Astrocyte (in vitro differentiated cells and primary cell): Measurements from ENCODE around the gene CIB2. TPM values are rescaled to one million over a fixed set of nuclear protein-coding genes. Genes with fewer than 3 reads are reported as not detected.

Source experiments
- DNase-seq: peaks from one replicate; pipeline ENCODE4 v3.0.0-alpha.2; 2010; ENCODE audit warnings: low read depth
- FAIRE-seq: peaks from 2 replicates; lab custom pipeline; 2011; peaks lifted over from hg19 to GRCh38; lab: Jason Lieb, UNC
- H2AFZ ChIP-seq: 2 replicates; pipeline ENCODE4 v1.6.0; 2012; ENCODE audit warnings: low read depth, low read length, inconsistent platforms
- H3K27ac ChIP-seq: 2 replicates; pipeline ENCODE4 v1.5.1; 2011; ENCODE audit warnings: low read depth, low read length, inconsistent platforms
- H3K27me3 ChIP-seq: 2 replicates; pipeline ENCODE4 v1.6.0; 2011; ENCODE audit warnings: low read length, inconsistent platforms; ENCODE audit not compliant: insufficient read depth
- H3K36me3 ChIP-seq: 2 replicates; pipeline ENCODE4 v1.5.1; 2011; ENCODE audit warnings: low read length, inconsistent platforms; ENCODE audit not compliant: insufficient read depth
- H3K4me1 ChIP-seq: 2 replicates; pipeline ENCODE4 v1.5.1; 2011; ENCODE audit warnings: low read length, inconsistent platforms; ENCODE audit not compliant: insufficient read depth
- H3K4me2 ChIP-seq: 2 replicates; pipeline ENCODE4 v1.6.0; 2012; ENCODE audit warnings: low read length, inconsistent platforms
- H3K4me3 ChIP-seq: 2 replicates; pipeline ENCODE4 v1.5.1; 2011; ENCODE audit warnings: low read depth, mild to moderate bottlenecking, low read length, inconsistent platforms; ENCODE audit not compliant: insufficient read depth
- H3K79me2 ChIP-seq: 2 replicates; pipeline ENCODE4 v1.6.0; 2012; ENCODE audit warnings: mild to moderate bottlenecking, low read length, inconsistent platforms; ENCODE audit not compliant: insufficient read depth
- H3K9ac ChIP-seq: 2 replicates; pipeline ENCODE4 v1.6.0; 2012; ENCODE audit warnings: mild to moderate bottlenecking, low read length, inconsistent platforms
- H3K9me3 ChIP-seq: 2 replicates; pipeline ENCODE4 v1.5.1; 2012; ENCODE audit warnings: low read depth, mild to moderate bottlenecking, low read length, inconsistent platforms; ENCODE audit not compliant: insufficient read depth
- H4K20me1 ChIP-seq: 2 replicates; pipeline ENCODE4 v1.6.0; 2012; ENCODE audit warnings: low read length, inconsistent platforms; ENCODE audit not compliant: insufficient read depth
- H3K27ac Mint-ChIP-seq: one replicate; pipeline ENCODE4 v1.8.0; 2021; ENCODE audit warnings: mild to moderate bottlenecking, mixed read lengths; ENCODE audit not compliant: unreplicated experiment
- H3K27me3 Mint-ChIP-seq: one replicate; pipeline ENCODE4 v1.8.0; 2021; ENCODE audit warnings: low read depth, mixed read lengths; ENCODE audit not compliant: unreplicated experiment
- H3K36me3 Mint-ChIP-seq: one replicate; pipeline ENCODE4 v1.8.0; 2021; ENCODE audit warnings: low read depth, mixed read lengths; ENCODE audit not compliant: unreplicated experiment
- H3K4me1 Mint-ChIP-seq: one replicate; pipeline ENCODE4 v1.8.0; 2021; ENCODE audit warnings: low read depth, mixed read lengths; ENCODE audit not compliant: unreplicated experiment
- H3K4me3 Mint-ChIP-seq: one replicate; pipeline ENCODE4 v1.8.0; 2021; ENCODE audit warnings: mild to moderate bottlenecking, moderate library complexity, mixed read lengths; ENCODE audit not compliant: unreplicated experiment
- H3K9me3 Mint-ChIP-seq: one replicate; pipeline ENCODE4 v1.8.0; 2021; ENCODE audit warnings: mild to moderate bottlenecking, mixed read lengths; ENCODE audit not compliant: unreplicated experiment
- EZH2 ChIP-seq: IDR thresholded peaks from 2 replicates; pipeline ENCODE4 v1.6.1; 2012; ENCODE audit warnings: mild to moderate bottlenecking, low read length, inconsistent platforms; ENCODE audit not compliant: insufficient read depth
- total RNA-seq: library from RNA; stranded (reverse); gene quantifications from 2 replicates; pipeline ENCODE4 v1.2.1, GENCODE V29; 2021
- TF ChIP-seq, protein P1 (sequence below): IDR thresholded peaks from 2 replicates; pipeline ENCODE4 v1.5.1; 2011; ENCODE audit warnings: low read depth, mild to moderate bottlenecking, inconsistent platforms, low read length, moderate library complexity; ENCODE audit not compliant: insufficient read depth

CIB2 gene
- total RNA-seq, 1 donor from 2014 or later: 7.4 TPM

GRCh38 chr15:78170848-78171773 is 39.9 kb upstream of the CIB2 start:
- no peaks in the 10 kb centered on the region for H3K4me1 Mint-ChIP-seq
- peaks cover 17% of the 10 kb centered on the region for H3K36me3 Mint-ChIP-seq

GRCh38 chr15:78168608-78169007 is 37.4 kb upstream of the CIB2 start:
- peaks cover 4% of the 10 kb centered on the region for H4K20me1 ChIP-seq
- no peaks in the 10 kb centered on the region for H3K4me1 Mint-ChIP-seq
- no peak for FAIRE-seq
- H3K27me3 Mint-ChIP-seq: no peaks in the 10 kb centered on the region
- no peaks in the 10 kb centered on the region for H3K4me1 ChIP-seq
- H3K27me3 ChIP-seq: no peaks in the 10 kb centered on the region
- no peak for DNase-seq
- no peak overlapping the region for H3K4me2 ChIP-seq
- no peak overlapping the region for H3K27ac ChIP-seq
- peaks cover 19% of the 10 kb centered on the region for H3K36me3 Mint-ChIP-seq
- no peak overlapping the region for H2AFZ ChIP-seq
- H3K79me2 ChIP-seq: no peaks in the 10 kb centered on the region
- TF ChIP-seq, protein P1, sequence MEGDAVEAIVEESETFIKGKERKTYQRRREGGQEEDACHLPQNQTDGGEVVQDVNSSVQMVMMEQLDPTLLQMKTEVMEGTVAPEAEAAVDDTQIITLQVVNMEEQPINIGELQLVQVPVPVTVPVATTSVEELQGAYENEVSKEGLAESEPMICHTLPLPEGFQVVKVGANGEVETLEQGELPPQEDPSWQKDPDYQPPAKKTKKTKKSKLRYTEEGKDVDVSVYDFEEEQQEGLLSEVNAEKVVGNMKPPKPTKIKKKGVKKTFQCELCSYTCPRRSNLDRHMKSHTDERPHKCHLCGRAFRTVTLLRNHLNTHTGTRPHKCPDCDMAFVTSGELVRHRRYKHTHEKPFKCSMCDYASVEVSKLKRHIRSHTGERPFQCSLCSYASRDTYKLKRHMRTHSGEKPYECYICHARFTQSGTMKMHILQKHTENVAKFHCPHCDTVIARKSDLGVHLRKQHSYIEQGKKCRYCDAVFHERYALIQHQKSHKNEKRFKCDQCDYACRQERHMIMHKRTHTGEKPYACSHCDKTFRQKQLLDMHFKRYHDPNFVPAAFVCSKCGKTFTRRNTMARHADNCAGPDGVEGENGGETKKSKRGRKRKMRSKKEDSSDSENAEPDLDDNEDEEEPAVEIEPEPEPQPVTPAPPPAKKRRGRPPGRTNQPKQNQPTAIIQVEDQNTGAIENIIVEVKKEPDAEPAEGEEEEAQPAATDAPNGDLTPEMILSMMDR: no peak
- TF ChIP-seq EZH2: no peak
- no peaks in the 10 kb centered on the region for H3K9me3 ChIP-seq
- no peak overlapping the region for H3K4me3 ChIP-seq
- H3K9me3 Mint-ChIP-seq: no peaks in the 10 kb centered on the region
- H3K36me3 ChIP-seq: peaks cover 28% of the 10 kb centered on the region
- no peak overlapping the region for H3K4me3 Mint-ChIP-seq
- H3K27ac Mint-ChIP-seq: no peak overlapping the region
- H3K9ac ChIP-seq: no peak overlapping the region

More at GRCh38 chr15:78170848-78171773, 39.9 kb upstream of the CIB2 start:
- Histone ChIP-seq H3K4me2 (no peak overlapping the region), H3K36me3 (peaks cover 17% of the 10 kb centered on the region), H3K9me3 (no peaks in the 10 kb centered on the region), H3K79me2 (no peaks in the 10 kb centered on the region), H3K27me3 (no peaks in the 10 kb centered on the region), H3K9ac (no peak overlapping the region), H2AFZ (no peak overlapping the region), H3K27ac (no peak overlapping the region), H4K20me1 (peaks cover 2% of the 10 kb centered on the region), H3K4me1 (no peaks in the 10 kb centered on the region), H3K4me3 (no peak overlapping the region)
- Mint-ChIP-seq H3K4me3 (no peak overlapping the region), H3K9me3 (no peaks in the 10 kb centered on the region), H3K27me3 (no peaks in the 10 kb centered on the region), H3K27ac (no peak overlapping the region)
- no peak for DNase-seq
- TF ChIP-seq EZH2: no peak
- TF ChIP-seq, protein P1: no peak
- FAIRE-seq: no peak
